HG02623 (cell line): Measurements from ENCODE around the gene MBD2.
"Not testable (repeated sequence)": the region's sequence is repeated elsewhere in the genome, so short reads cannot be mapped to it uniquely, and the experiment has no call there.

Experiments used
- ATAC-seq: cut with Tn5 transposase; IDR thresholded peaks from one replicate; pipeline ENCODE4 v1.9.1; 2021; ENCODE audit warnings: moderate library complexity; ENCODE audit not compliant: unreplicated experiment

Gene MBD2

GRCh38 chr18:54238173-54238936, 13.9 kb upstream of the MBD2 start:
- ATAC-seq = no peak

- no peak for ATAC-seq
Observed at GRCh38 chr18:54235871-54236270, 11.4 kb upstream of the MBD2 start.

DNA sequence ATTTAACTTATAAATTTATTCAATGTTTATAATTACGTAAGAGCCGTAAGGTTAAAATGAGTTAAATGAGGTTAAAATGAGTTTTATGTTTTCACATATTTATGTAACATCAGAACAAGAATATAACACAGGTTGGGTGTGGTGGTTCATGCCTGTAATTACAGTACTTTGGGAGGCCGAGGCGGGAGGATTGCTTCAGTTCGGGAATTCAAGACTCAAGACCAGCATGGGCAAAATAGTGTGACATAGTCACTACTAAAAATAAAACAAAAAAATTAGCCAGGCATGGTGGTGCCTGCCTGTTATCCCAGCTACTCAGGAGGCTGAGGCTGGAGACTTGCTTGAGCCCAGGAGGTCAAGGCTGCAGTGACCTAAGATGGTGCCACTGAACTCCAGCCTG, 9.3 kb upstream of the MBD2 start:
- ATAC-seq = no peak

GRCh38 chr18:54233228-54233625, 8.8 kb upstream of the MBD2 start:
- no peak for ATAC-seq

GRCh38 chr18:54232485-54233227, 8.2 kb upstream of the MBD2 start:
- ATAC-seq = no peak

GRCh38 chr18:54229421-54230059, 5.1 kb upstream of the MBD2 start:
- ATAC-seq = no peak

DNA sequence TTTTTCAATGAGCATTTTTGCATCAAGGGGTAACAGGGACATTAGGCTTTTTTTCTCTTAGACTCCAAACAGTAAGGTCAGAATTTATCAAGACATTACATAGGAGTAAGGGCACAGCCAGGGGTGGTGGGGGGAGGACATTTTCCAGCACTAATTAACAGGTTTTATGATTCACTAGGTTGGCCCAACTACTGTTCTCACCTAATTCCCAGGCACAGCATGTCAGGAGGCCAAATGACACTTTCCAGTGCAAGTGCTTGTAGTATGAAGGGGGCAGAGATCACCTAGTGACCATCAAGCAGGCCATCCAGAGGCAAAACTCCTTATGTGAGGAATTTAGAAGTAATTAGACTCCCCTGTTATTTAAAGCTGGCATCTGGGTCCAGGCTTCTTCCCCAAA, 3.9 kb upstream of the MBD2 start:
- no peak for ATAC-seq

DNA sequence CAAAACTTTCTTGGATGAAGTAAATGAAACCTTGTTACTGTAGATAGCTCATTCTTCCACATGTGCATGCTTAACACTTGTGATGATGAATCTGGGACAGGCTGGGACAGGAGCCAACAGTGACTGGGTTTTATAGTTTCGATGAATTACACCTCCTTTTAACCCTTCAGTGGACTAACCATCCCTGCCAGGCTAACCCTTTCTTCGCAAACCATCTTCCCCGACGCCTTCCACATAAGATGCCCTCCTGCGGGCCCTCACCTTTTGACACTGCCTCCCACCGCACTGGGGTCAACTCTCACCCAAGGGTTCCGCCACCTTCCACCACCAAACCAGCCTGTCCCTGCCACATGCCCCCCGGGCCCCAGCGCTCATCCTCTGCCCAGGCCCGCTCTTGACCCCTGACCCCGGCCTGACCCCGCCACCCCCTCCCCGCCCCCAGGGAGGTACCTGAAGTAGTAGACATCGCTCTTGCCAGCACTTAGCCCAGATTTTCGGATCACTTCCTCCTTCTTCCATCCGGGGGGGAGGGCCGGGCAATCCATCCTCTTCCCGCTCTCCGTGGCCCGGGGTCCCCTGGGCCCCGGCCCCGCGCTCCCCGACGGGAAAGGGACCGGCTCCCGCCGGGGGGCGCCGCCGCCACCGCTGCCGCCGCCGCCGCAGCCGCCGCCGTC, 764 bp downstream of the MBD2 start:
- peak; percentile 9 for ATAC-seq

GRCh38 chr18:54222922-54223567, 1.4 kb downstream of the MBD2 start:
- peak; percentile 23 for ATAC-seq

DNA sequence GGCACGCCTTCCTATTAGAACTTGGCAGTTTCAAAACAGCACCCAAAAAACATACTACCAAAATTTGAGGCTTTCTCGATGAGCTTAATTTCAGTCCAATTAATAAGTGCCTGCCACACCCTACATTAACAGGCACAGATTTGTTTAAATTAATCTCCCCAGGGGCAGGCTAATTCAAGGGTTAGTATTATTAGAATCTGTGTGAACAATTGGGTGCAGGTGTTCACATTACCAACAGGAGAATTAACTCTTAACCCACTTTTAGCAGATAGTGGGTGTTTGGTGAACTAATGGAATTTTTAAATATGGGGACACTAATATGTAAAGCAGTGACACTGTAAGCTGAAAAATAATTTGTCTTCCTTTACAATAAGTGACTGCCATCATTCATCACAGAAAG, 4.1 kb downstream of the MBD2 start:
- ATAC-seq = no peak

DNA sequence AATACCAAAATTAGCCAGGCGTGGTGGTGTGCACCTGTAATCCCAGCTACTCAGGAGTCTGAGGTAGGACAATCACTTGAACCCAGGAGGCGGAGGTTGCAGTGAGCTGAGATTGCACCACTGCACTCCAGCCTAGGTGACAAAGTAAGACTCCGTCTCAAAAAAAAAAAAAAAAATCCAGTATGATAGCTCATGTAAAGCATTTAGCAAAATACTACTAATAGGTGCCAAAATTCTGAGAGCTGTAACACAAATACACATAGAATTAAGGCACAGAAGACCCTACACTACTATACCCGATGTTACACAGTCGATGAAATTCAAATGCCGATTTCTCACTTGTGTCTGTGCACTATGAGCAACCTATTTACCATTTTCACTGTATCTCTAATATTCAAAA, 5.7 kb downstream of the MBD2 start:
- not testable (repeated sequence) for ATAC-seq

DNA sequence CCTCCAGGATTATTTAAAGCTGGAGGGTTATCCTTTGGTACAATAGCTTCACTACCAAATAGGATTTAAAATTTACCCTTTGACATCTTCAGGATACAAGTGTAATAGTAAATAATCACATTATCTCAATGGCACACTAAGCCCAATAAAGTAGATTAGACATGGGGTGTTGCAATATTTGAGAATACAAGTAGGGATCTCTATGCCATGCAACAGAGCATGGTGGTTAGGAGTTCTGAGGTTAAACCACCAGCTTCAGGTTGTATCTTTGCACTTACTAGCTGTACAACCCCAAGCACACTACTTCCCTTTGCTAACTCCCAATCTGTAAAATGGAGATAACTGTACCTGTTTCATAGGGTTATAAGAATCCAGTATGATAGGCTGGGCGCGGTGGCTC, 6.2 kb downstream of the MBD2 start:
- no peak for ATAC-seq

DNA sequence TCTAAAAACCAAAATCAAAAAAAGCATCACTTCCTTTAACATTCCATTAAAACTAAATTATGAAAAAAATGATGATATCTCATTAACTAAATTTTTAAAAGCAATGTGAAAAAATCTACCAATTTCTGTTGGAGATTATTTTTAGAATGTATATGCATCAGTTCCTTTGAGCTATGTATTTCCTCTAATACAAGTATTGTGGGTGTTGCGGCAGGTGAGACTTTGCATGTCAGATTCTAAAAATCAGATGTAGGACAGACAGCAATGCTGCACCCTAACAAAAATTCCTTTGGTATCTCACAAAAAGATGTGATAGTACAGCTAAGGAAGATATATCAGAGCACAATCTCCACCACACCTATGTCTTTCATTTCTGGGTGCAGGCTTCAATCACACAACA, 6.8 kb downstream of the MBD2 start:
- peak; percentile 51 for ATAC-seq

DNA sequence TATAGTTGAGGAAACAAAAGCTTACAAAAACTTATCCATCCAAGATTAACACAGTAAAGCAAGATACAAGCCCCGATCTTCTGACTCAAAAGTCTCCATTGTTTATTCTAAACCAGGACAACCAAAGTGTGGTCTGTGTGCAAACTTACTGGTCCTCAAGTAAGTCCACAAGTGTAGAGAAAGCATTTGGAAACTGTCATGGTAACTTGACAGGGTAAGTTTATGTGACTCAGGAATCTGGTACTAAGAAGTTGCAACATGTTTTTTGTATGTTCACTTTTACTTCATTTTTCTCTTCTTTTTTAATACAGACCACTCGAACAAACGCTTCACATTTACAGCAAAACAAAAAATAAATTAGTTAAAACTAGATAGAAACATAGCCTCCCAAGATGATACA, 9.4 kb downstream of the MBD2 start:
- no peak for ATAC-seq

DNA sequence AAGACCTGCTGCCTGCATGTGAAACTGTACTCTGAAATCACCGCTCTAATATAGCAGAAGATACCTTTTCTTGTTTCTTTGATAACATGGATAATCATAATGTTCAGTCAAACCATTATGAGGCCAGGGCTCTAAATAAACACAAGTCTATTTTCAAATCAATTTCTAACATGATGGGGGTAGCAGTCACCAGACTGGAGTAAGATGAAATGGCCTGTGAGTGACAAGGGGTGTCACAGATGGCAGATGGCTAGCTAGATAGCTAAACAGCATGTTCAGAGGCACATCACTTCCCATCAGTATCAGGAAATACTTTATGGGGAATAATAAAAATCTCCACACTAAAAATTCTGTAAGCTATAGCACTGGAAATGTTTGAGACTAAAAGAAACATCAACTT, 14.0 kb downstream of the MBD2 start:
- ATAC-seq = peak; percentile 26

DNA sequence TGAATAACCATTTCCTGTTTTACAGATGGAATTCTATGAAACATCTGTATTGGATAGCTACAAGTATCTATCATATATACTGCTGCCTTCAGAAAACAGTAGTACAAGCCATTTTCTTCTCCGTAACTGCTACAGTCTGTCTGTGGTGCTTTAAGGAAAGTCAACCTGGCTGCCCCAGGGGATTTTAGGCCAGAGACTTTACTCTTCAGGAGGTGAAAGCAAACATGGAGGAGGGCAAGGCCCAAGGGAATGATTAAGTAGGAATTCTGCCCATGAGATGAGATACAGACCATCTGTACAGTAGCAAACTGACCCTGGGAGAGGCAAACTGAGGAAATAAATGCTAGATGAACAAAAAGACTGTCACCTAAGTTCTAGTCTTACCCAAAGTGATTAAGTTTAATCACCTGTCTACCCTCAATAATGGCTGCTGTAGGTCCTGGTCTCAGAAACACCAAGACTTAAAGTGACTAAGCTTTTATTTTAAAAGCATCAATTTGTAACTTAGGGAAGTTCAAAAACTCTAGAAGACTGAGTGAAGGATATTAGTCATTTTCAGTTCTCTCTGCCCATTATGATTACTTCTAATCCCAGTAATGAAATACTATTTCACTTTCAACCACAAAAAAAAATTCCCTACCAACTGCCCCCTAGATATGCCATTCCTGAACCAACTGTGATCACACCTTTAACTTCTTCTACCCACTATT, 14.8 kb downstream of the MBD2 start:
- ATAC-seq = peak; percentile 83

- ATAC-seq = no peak
Observed at GRCh38 chr18:54206447-54206846, 18.0 kb downstream of the MBD2 start.

- no peak for ATAC-seq
Observed at GRCh38 chr18:54205959-54206358, 18.5 kb downstream of the MBD2 start.

DNA sequence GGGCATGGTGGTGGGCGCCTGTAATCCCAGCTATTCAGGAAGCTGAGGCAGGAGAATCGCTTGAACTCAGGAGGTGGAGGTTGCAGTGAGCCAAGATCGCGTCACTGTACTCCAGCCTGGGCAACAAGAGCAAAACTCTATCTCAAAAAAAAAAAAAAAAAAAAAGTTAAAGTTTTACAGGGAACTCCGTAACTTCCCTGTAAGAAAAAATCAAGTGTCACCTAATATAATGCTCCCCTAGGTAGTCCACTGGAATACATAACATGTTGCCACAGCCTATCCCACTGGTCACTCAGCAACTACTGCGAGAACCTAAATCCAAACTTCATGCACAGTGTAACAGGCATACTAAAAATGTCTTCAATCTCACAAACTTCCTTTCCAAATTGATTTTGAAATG, 19.0 kb downstream of the MBD2 start:
- not testable (repeated sequence) for ATAC-seq

DNA sequence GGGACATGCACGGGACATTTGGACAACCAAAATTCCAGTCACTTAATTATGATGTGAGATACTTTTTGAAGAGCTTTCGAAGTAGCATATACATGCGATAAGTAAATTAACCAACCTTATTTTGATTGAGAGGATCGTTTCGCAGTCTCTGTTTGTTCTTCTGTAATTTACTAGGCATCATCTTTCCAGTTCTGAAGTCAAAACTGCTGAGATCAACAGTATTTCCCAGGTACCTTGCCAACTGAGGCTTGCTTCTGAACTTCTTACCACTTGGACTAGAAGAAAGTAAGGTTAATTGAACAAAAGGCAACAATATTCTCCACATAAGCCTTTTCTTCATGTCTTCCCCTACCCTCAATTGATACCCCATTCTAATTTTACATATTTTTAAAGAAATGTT, 19.6 kb downstream of the MBD2 start:
- ATAC-seq = no peak
